ACC112 (cell line): ENCODE data around the gene LRRC72.

ENCODE experiments used
- H2AFZ ChIP-seq: fragments of 200-600 bp; sonication (generic); one replicate; pipeline ENCODE4 v1.6.0; 2017; ENCODE audit warnings: antibody characterized with exemption, low read length; ENCODE audit not compliant: unreplicated experiment
- H3K27ac ChIP-seq: fragments of 200-600 bp; sonication (generic); 2 replicates; pipeline ENCODE4 v1.5.1; 2014; ENCODE audit warnings: low read depth, mild to moderate bottlenecking, antibody characterized with exemption, low read length, moderate library complexity
- H3K27me3 ChIP-seq: fragments of 200-600 bp; sonication (generic); 2 replicates; pipeline ENCODE4 v1.6.1; 2014; ENCODE audit warnings: mild to moderate bottlenecking, antibody characterized with exemption, low read length, moderate library complexity, mixed read lengths; ENCODE audit not compliant: insufficient read depth
- H3K36me3 ChIP-seq: fragments of 200-600 bp; sonication (generic); 2 replicates; pipeline ENCODE4 v1.6.1; 2016; ENCODE audit warnings: mild to moderate bottlenecking, antibody characterized with exemption, low read length, moderate library complexity, mixed read lengths; ENCODE audit not compliant: insufficient read depth
- H3K4me1 ChIP-seq: fragments of 200-600 bp; sonication (generic); one replicate; pipeline ENCODE4 v1.6.1; 2016; ENCODE audit warnings: low read length, mixed read lengths; ENCODE audit not compliant: insufficient read depth, unreplicated experiment, control insufficient read depth
- H3K4me3 ChIP-seq: fragments of 200-600 bp; sonication (generic); 2 replicates; pipeline ENCODE4 v1.5.1; 2014; ENCODE audit warnings: mild to moderate bottlenecking, low read depth, low read length
- H3K79me2 ChIP-seq: fragments of 200-600 bp; sonication (generic); one replicate; pipeline ENCODE4 v1.6.0; 2016; ENCODE audit warnings: low read length; ENCODE audit not compliant: control insufficient read depth, unreplicated experiment, insufficient read depth

Gene LRRC72

GRCh38 chr7:16526742-16527540 lies at the start of gene LRRC72:
LRRC72 (plus strand) TSS chr7:16526825; CDS start chr7:16526953, 128 bp downstream.
- Histone ChIP-seq H3K79me2 (no peaks in the 10 kb centered on the region), H3K27me3 (no peaks in the 10 kb centered on the region), H2AFZ (no peak within 1 kb of the TSS), H3K4me3 (no peak within 1 kb of the TSS), H3K4me1 (no peaks in the 10 kb centered on the region), H3K27ac (no peak within 1 kb of the TSS), H3K36me3 (no peaks in the 10 kb centered on the region)

- Histone ChIP-seq H3K4me3 (no peak overlapping the region), H3K27me3 (no peaks in the 10 kb centered on the region), H3K27ac (no peak overlapping the region), H3K79me2 (no peaks in the 10 kb centered on the region), H2AFZ (no peak overlapping the region), H3K4me1 (no peaks in the 10 kb centered on the region), H3K36me3 (no peaks in the 10 kb centered on the region)
These were observed 47.5 kb upstream of the LRRC72 start for GRCh38 chr7:16479161-16479560.

GRCh38 chr7:16479591-16479990 lies 47.0 kb upstream of the LRRC72 start:
- Histone ChIP-seq H2AFZ (no peak overlapping the region), H3K79me2 (no peaks in the 10 kb centered on the region), H3K36me3 (no peaks in the 10 kb centered on the region), H3K27me3 (no peaks in the 10 kb centered on the region), H3K4me3 (no peak overlapping the region), H3K27ac (no peak overlapping the region), H3K4me1 (no peaks in the 10 kb centered on the region)

GRCh38 chr7:16484453-16485158 lies 42.0 kb upstream of the LRRC72 start:
- no peak overlapping the region for H2AFZ ChIP-seq
- no peak overlapping the region for H3K27ac ChIP-seq
- H3K79me2 ChIP-seq, result no peaks in the 10 kb centered on the region
- H3K4me3 ChIP-seq, result no peak overlapping the region
- H3K36me3 ChIP-seq, result no peaks in the 10 kb centered on the region
- peaks cover 7% of the 10 kb centered on the region for H3K4me1 ChIP-seq
- no peaks in the 10 kb centered on the region for H3K27me3 ChIP-seq

GRCh38 chr7:16491148-16491547 lies 35.5 kb upstream of the LRRC72 start:
- Histone ChIP-seq H2AFZ (no peak overlapping the region), H3K36me3 (no peaks in the 10 kb centered on the region), H3K79me2 (no peaks in the 10 kb centered on the region), H3K4me1 (no peaks in the 10 kb centered on the region), H3K4me3 (no peak overlapping the region), H3K27me3 (no peaks in the 10 kb centered on the region), H3K27ac (no peak overlapping the region)

- Histone ChIP-seq H3K27me3 (no peaks in the 10 kb centered on the region), H3K36me3 (no peaks in the 10 kb centered on the region), H3K79me2 (no peaks in the 10 kb centered on the region), H3K27ac (no peak overlapping the region), H3K4me3 (no peak overlapping the region), H3K4me1 (no peaks in the 10 kb centered on the region), H2AFZ (no peak overlapping the region)
These were observed 34.0 kb upstream of the LRRC72 start for GRCh38 chr7:16492513-16493062.

GRCh38 chr7:16493266-16493665 lies 33.4 kb upstream of the LRRC72 start:
- Histone ChIP-seq H3K36me3 (no peaks in the 10 kb centered on the region), H3K4me3 (no peak overlapping the region), H3K27me3 (no peaks in the 10 kb centered on the region), H3K79me2 (no peaks in the 10 kb centered on the region), H3K4me1 (no peaks in the 10 kb centered on the region), H3K27ac (no peak overlapping the region), H2AFZ (no peak overlapping the region)

GRCh38 chr7:16494551-16494950 lies 32.1 kb upstream of the LRRC72 start:
- Histone ChIP-seq H3K27me3 (no peaks in the 10 kb centered on the region), H3K4me1 (no peaks in the 10 kb centered on the region), H3K4me3 (no peak overlapping the region), H3K79me2 (no peaks in the 10 kb centered on the region), H3K36me3 (no peaks in the 10 kb centered on the region), H2AFZ (no peak overlapping the region), H3K27ac (no peak overlapping the region)

- H3K4me3 ChIP-seq, result no peak overlapping the region
- no peaks in the 10 kb centered on the region for H3K79me2 ChIP-seq
- no peak overlapping the region for H2AFZ ChIP-seq
- no peaks in the 10 kb centered on the region for H3K4me1 ChIP-seq
- H3K27ac ChIP-seq, result no peak overlapping the region
- H3K36me3 ChIP-seq, result no peaks in the 10 kb centered on the region
- H3K27me3 ChIP-seq, result no peaks in the 10 kb centered on the region
These were observed 31.5 kb upstream of the LRRC72 start for GRCh38 chr7:16494955-16495719.

GRCh38 chr7:16498122-16498521 lies 28.5 kb upstream of the LRRC72 start:
- Histone ChIP-seq H3K27me3 (no peaks in the 10 kb centered on the region), H3K4me1 (no peaks in the 10 kb centered on the region), H3K79me2 (no peaks in the 10 kb centered on the region), H2AFZ (no peak overlapping the region), H3K27ac (no peak overlapping the region), H3K36me3 (no peaks in the 10 kb centered on the region), H3K4me3 (no peak overlapping the region)
